ENCODE results near the gene OR11A1.
"Not testable (repeated sequence)": the region's sequence is repeated elsewhere in the genome, so short reads cannot be mapped to it uniquely, and the experiment has no call there.

OR11A1 gene

DNA sequence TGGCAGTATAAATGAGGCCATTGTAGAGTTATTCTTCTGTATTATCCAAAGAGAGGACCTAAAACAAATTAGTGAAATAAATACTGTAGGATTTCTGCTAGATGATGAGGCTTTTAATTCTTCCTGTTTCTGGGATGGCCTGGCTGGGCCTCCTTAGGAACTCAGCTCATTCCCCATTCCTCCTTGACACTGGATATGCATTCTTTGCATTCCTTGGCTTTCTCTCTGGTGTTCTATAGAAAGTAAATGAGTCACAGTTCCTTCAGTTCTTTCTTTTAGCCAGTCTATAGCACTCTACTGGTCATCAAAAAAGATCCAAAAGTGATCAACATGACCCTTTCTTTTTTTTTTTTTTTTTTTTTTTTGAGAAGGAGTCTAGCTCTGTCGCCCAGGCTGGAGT lies 9.2 kb downstream of the OR11A1 start:
- TF ChIP-seq, protein P1, sequence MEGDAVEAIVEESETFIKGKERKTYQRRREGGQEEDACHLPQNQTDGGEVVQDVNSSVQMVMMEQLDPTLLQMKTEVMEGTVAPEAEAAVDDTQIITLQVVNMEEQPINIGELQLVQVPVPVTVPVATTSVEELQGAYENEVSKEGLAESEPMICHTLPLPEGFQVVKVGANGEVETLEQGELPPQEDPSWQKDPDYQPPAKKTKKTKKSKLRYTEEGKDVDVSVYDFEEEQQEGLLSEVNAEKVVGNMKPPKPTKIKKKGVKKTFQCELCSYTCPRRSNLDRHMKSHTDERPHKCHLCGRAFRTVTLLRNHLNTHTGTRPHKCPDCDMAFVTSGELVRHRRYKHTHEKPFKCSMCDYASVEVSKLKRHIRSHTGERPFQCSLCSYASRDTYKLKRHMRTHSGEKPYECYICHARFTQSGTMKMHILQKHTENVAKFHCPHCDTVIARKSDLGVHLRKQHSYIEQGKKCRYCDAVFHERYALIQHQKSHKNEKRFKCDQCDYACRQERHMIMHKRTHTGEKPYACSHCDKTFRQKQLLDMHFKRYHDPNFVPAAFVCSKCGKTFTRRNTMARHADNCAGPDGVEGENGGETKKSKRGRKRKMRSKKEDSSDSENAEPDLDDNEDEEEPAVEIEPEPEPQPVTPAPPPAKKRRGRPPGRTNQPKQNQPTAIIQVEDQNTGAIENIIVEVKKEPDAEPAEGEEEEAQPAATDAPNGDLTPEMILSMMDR (conservative IDR thresholded peaks at IDR 0.05; ENCODE audit: low read depth, low read length): no peak

DNA sequence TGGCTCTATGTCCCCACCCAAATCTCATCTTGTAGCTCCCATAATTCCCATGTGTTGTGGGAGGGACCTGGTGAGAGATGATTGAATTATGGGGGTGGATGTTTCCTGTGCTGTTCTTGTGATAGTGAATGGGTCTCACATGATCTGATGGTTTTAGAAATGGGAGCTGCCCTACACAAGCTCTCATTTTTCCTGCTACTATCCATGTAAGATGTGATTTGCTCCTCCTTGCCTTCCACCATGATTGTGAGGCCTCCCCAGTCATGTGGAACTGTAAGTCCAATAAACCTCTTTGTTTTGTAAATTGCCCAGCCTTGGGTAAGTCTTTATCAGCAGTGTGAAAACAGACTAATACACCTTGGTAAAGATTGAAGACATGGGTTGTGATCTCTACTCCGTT lies 12.8 kb downstream of the OR11A1 start:
- not testable (repeated sequence) for H3K4me3 ChIP-seq (ENCODE audit: low read depth, low read length); DNase-seq (ENCODE audit: low read depth)

More for the DNA sequence above, 9.2 kb downstream of the OR11A1 start:
- H3K4me3 ChIP-seq (ENCODE audit: low read depth, low read length): no peak overlapping the region
- peak; percentile 0 for DNase-seq (ENCODE audit: low read depth)

DNA sequence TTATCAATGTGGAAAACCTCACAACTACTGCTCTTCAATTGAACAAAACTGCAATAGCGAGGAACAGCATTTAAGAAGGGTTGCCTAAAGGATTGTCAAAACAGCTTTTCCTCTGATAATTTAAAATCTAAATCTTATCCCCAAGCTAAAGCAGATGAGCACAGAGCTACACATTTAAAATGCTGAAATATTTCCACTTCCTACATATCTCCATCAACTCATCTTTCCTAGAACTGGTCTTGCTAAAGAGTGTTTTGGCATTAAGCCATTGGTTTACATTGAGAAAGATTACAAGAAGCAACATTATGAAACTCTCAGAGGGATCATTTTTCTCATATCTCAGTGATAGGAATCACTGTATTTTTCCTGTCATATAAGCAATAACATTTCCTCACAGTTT lies 14.2 kb downstream of the OR11A1 start:
- no peak overlapping the region for H3K4me3 ChIP-seq (ENCODE audit: low read depth, low read length)
- peak; percentile 1 for DNase-seq (ENCODE audit: low read depth)
- TF ChIP-seq, protein P1 (conservative IDR thresholded peaks at IDR 0.05; ENCODE audit: low read depth, low read length): no peak

DNA sequence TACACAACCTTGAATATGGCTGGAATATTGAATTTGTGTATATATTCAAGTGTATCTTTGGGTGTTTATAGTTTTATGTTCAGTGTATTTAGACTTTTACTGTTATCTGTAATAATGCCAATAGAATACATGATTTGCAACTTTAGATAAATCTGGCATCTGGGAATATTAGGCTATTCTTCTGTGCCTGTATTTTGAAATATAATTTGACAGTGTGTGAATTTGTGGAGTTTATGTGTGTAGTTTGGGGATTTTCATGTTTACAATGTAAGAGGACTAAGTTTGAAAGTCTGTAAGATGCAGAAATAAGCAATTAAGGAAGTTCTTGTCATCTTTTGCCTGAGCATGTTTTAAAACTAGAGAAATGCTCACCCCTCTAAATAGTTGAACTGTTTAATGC lies 17.9 kb downstream of the OR11A1 start, which contains the start of gene OR10C1:
Gene OR10C1, plus strand, starts transcription at position 301 of the 400 bp plus-strand sequence. CDS start 710 bp downstream, outside the sequence.
- no peak for DNase-seq (ENCODE audit: low read depth)
- TF ChIP-seq, protein P1 (conservative IDR thresholded peaks at IDR 0.05; ENCODE audit: low read depth, low read length): no peak
- no peak within 1 kb of the TSS for H3K4me3 ChIP-seq (ENCODE audit: low read depth, low read length)

DNA sequence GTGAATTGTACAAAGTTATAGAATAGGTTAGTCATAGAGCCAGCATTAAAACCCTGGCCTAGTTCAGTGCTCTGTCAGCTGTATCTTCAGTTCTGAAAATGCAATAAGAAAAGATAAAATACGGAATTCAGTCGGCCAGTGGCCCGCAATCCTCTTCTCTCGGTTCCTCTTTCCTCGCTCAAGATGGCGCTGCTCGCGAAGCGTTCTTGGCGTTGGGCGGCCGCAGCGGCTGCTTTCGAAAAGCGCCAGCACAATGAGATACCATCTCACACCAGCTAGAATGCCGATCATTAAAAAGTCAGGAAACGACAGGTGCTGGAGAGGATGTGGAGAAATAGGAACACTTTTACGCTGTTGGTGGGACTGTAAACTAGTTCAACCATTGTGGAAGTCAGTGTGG lies 20.1 kb downstream of the OR11A1 start:
- DNase-seq (ENCODE audit: low read depth); H3K4me3 ChIP-seq (ENCODE audit: low read depth, low read length): not testable (repeated sequence)

DNA sequence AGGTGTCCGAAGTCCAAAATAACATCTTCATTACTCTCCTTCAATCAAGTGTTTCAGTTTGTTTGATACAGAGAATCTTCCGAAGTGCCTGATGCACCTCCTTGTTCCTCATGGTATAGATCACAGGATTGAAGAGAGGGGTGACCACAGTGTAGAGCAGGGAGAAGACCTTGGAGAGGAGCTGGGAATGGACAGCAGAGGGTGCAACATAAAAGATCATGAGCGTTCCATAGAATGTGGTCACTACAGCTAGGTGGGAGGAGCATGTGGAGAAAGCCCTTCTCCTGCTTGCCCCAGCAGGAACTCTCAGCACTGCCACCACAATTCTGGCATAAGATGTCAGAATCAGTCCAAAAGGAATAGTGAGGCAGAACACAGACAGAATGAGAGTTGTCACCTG lies 30.2 kb downstream of the OR11A1 start:
- TF ChIP-seq, protein P1 (conservative IDR thresholded peaks at IDR 0.05; ENCODE audit: low read depth, low read length): no peak
- DNase-seq (ENCODE audit: low read depth): no peak
- no peak overlapping the region for H3K4me3 ChIP-seq (ENCODE audit: low read depth, low read length)

DNA sequence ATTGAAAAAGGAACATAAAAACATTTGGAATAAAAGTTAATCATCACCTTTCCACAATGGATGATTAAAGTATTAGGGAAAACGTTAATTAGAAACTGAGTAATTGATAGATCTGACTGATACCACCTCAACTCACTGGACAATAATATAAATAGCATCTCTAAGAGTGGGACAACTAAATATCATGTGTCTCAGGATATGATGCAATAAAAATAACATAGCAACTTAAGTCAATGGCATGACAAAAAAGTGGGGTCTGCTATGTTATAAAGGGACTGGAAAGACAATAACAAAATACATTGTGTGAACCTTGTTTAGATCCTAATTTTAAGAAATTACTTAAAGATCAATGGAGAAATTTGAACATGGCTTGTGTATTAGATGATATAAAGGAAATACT lies 31.8 kb downstream of the OR11A1 start:
- no peak overlapping the region for H3K4me3 ChIP-seq (ENCODE audit: low read depth, low read length)
- TF ChIP-seq, protein P1 (conservative IDR thresholded peaks at IDR 0.05; ENCODE audit: low read depth, low read length): no peak
- DNase-seq (ENCODE audit: low read depth): no peak

DNA sequence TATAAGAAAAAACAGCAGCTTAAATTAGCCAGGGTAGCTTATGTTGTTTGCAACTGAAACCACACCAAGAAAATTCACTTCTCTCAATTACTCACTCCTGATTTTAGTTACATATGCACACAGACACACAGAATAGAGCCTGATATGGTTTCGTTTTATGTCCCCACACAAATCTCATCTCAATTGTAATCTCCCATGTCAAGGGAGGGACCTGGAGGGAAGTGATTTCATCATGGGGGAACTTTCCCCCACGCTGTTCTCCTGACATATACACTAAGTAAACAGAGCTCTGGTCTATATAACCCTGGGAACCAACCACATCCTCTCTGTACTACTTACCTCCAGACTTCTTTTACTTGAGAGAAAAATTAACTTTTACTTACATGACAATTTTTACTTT lies 32.3 kb downstream of the OR11A1 start:
- DNase-seq (ENCODE audit: low read depth): no peak
- TF ChIP-seq, protein P1 (conservative IDR thresholded peaks at IDR 0.05; ENCODE audit: low read depth, low read length): no peak

More for the DNA sequence above, 32.3 kb downstream of the OR11A1 start:
- H3K4me3 ChIP-seq (ENCODE audit: low read depth, low read length): no peak overlapping the region
